Camera-type eye (tissue), 1 donor: ENCODE results near the gene C5orf46. TPM values are rescaled to one million over a fixed set of nuclear protein-coding genes. Genes with fewer than 3 reads are reported as not detected.

Experiments
- total RNA-seq: library from RNA; depleted of rRNA; stranded (reverse); fragments of >200 nt; gene quantifications from one replicate; pipeline ENCODE4 v1.2.3, GENCODE V29; 2014

Gene C5orf46
- total RNA-seq = not detected

DNA sequence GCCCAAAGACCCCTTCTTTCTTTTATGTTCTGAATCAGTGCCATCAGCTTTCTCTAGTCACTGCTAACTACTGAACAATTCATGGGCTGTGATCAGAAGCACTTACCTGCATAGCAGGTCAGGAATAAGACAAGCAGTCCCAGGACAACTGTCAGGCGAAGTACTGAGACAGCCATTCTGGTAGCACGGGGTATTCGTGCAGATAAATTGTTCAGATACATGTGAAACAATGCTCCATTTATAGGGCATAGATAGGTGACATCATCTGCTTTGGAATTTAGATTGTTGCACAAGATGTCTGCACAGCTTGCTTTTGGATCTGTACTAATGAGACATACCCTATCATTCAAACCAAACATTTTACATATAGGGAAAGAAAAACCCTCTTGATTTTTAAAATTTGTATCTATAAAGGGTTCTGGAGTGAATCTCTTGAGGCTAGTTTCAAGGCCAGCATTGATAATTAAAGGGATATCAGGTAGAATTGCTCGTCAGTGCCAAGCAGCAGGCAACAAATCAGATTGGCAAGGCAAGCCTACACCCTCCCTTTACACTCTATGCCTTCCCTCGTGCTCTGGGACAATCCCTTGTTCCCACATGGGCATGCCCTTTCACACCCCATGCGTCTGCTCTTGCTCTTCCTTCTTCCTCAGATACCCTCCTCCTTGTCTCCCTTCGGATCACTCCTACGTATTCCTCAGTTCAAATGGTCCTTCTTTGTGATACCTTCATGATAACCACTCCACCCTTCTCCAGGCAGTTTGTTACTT, at the start of gene C5orf46:
Gene C5orf46 (minus strand): TSS at position 213 of the 770 bp plus-strand sequence. CDS start 37 bp downstream, at position 176.

DNA sequence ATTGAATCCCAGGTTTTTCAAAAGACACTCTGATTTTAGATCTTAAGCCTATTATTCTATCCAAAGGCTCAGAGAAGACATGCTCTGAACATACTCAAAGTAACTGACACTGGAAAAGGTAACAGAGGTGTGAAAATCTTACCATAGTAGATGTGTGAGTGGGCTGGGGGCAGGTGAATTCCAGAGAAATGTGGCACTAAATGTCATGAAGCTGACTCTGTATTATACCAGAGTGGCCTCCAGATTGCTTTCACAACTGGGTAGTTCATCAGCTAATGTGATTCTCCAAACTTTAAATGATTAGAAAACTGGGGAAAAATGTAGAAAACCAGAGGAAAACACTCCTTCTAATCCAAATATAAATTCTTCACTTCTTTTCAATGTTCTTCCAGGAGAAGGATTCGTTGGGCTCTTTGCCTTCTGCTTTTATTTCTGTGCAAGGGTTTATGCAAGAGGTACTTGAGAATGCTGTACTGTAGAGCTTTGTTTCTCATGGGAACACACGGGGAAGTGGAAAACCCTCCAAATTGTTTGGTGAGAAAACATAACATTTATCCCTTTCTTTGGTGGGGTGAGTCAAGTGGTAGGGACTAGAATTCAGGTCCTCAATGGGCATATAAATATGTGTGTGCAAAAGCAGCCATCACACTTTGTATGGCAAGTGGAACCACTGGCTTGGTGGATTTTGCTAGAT, 28.1 kb downstream of the C5orf46 start, which contains the start of gene SCGB3A2:
Gene SCGB3A2 (plus strand): TSS at position 646 of the 694 bp plus-strand sequence. CDS start 93 bp downstream, outside the sequence.

Other genes with a start within 250 kb of the C5orf46 start
- gene JAKMIP2, start 123.8 kb downstream of the C5orf46 start, total RNA-seq = 18.3 TPM
- gene SPINK1, start 74.9 kb downstream of the C5orf46 start, total RNA-seq = not detected
- gene SCGB3A2, start 27.8 kb downstream of the C5orf46 start, total RNA-seq = not detected
- gene SPINK5, start 157.4 kb upstream of the C5orf46 start, total RNA-seq = 1.5 TPM